Activated gamma-delta T cell treated with Interleukin-2 at 50 U/mL for 16 hours (primary cell): ENCODE measurements around the gene ZNF276.
A peak's percentile ranks its signal among the peaks of the same experiment; 100 is the strongest.

Experiments
- DNase-seq: peaks from one replicate; pipeline ENCODE4 v3.0.0-alpha.2; 2020

The ZNF276 gene

DNA sequence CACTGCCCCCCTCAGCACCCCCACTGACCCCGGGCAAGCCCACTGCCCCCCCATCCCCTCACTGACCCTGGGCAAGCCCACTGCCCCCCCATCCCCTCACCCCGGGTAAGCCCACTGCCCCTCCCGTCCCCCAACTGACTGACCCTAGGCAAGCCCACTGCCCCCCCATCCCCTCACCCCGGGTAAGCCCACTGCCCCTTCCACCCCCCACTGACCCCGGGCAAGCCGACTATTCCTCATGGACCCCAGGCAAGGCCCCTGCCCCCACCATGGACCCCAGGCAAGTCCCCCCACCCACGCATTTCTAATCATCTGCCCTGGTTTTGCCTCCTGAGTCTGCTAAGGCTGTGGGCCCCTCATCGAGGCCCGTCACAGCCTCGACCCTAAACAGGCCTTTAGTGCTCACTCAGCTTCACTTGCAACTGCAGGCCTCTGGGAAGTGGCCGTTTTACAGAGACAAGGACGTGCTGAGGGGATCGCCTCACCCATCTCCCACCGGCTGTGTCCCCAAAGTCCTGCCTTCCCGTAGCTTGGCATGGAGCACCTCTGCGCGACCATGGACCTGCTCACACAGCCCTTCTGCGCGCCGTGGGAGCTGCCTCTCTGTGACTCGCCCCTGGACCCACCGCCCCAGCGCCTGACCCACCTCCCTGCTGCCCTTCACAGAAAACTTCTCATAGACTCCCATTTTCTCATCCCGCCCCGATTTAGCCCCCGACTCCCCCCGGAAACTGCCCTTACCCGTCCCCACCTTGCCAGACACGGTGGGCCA is 4.2 kb upstream of the ZNF276 start:
- no peak for DNase-seq

DNA sequence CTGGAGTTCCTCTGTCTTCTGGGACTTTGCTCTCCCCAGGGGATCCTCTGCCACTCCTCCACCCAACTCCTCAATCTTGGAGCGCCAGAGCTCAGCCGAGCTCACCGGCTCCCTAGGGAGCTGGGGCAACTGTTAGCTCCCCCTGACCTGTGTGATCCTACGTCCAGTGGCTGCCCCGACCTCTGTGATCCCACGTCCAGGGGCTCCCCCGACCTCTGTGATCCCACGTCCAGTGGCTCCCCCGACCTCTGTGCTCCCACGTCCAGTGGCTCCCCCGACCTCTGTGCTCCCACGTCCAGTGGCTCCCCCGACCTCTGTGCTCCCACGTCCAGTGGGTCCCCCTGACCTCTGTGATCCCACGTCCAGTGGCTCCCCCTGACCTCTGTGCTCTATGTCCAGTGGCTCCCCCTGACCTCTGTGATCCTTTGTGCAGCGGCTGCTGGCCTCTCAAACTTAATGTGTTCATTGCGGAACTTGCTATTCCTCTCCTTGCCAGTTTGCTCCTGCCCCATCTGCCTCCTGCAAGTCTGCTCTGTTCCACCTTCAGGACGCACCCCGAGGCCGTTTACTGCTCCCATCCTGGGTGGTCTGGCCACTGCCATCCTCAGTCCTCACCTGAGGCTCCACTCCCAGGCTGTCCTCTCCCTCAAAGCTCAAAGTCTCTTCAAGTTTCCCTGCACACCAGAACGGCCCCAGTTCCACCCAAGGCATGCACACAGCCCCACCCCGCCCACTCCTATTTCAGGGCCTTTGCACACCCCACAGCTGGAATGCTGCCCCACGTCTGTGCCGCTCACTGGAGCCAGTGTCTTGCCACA is 3.4 kb upstream of the ZNF276 start:
- DNase-seq, result no peak

DNA sequence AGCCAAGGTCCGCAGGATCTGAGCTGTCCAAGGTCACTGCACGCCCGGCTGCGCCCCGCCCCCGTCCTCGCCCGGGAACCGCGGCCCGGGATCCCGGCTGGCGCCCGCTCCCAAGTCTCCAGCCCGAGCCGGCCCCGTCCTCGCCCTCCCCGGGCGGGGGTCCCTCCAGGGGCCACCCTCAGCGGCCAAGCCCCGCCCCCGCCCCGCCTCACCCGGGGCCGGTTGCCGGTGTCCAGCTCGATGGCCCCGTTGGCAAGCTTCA is 855 bp upstream of the ZNF276 start:
- no peak for DNase-seq

DNA sequence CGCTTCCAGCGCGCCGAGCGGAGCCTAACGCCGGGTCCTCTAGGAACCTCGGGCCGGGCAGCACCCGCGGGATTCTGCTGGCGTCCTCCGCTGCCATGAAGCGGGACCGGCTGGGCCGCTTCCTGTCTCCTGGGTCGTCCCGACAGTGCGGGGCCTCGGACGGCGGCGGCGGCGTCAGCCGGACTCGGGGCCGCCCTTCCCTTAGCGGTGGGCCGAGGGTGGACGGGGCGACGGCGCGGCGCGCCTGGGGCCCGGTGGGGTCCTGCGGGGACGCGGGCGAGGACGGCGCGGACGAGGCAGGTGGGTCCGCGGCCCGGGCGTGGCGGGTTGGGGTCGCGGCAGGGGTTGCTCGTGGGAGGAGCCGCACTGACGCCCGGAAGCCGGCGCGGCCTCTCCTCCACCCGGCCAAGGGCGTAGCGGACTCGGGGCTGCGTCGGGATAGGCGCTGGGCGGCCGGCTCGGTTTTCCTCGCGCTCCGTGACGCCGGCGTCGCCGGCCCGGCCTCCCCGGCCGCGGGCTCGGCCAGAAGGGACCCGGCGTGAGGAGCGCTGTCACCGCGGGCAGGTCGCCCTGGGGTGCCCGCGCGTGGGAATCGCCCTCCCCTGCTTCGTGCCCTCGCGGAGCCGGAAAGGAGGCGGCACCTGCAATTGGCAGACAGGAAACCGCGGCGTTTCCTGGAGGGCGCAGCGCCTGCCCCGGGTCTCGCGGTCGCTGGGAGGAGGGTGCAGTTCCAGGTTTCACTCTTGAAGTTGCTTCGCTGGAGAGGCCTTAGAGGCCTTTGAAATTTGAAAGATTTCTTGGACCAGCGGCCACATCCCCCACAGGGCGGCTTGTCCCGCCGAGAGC is 432 bp downstream of the ZNF276 start:
- DNase-seq, result peak; percentile 93

DNA sequence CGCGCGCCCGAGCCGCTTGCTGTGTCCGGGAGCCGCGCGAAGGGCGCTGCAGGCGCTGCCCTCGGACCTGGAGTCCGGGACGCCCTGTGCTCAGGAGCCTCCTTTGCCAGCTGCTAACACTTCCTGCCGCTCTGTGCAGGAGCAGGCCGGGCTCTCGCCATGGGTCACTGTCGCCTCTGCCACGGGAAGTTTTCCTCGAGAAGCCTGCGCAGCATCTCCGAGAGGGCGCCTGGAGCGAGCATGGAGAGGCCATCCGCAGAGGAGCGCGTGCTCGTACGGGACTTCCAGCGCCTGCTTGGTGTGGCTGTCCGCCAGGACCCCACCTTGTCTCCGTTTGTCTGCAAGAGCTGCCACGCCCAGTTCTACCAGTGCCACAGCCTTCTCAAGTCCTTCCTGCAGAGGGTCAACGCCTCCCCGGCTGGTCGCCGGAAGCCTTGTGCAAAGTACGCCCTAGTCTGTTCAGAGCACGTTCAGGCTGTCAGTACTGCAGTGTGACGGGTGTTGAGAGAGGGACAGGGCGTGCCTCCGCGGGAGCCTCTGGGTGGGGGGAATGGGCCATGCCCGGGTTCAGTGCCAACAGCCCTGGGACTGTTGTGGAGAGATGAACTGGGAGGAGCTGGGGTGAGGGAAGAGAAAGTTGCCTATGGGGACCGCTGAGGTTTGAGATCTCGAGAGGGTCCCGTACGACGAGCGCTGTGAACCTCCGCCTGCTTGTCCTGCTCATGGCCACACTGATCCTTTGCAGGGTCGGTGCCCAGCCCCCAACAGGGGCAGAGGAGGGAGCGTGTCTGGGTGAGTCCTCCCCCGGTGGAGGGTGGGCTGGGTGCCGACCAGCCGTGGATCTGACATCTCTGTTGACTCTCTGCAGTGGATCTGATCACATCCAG is 1.3 kb downstream of the ZNF276 start:
- peak; percentile 81 for DNase-seq

DNA sequence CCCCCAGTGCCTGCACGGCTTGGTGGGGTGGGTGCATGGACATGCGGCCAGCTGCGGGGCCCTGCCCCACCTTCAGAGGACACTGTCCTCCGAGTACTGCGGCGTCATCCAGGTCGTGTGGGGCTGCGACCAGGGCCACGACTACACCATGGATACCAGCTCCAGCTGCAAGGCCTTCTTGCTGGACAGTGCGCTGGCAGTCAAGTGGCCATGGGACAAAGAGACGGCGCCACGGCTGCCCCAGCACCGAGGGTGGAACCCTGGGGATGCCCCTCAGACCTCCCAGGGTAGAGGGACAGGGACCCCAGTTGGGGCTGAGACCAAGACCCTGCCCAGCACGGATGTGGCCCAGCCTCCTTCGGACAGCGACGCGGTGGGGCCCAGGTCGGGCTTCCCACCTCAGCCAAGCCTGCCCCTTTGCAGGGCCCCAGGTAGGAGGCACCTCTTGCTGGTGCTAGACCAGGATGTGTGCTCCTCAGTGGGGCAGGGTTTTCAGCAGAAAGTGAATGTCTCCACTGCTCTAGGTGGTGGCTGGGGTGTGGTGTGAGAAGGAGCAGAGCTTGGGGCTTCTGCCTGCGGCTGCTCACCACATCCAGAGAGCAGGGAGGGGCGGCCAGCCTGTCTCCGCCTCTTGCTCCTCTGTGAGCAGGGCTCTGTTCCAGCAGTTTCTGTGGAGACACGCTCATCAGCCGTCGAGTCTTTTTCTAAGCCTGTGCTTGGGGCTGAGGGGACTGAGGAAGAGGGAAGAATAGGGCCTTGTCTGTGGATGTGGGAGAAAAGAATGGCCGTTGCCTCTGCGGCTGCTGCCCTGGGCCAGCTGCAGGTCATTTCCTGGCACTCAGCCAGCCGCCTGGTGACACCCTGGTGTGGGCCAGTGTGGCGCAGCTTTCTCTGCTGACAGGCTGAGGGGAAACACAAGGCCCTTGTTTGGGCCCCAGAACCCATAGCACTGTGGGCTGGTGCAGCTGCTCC is 2.2 kb downstream of the ZNF276 start:
- peak; percentile 89 for DNase-seq

DNA sequence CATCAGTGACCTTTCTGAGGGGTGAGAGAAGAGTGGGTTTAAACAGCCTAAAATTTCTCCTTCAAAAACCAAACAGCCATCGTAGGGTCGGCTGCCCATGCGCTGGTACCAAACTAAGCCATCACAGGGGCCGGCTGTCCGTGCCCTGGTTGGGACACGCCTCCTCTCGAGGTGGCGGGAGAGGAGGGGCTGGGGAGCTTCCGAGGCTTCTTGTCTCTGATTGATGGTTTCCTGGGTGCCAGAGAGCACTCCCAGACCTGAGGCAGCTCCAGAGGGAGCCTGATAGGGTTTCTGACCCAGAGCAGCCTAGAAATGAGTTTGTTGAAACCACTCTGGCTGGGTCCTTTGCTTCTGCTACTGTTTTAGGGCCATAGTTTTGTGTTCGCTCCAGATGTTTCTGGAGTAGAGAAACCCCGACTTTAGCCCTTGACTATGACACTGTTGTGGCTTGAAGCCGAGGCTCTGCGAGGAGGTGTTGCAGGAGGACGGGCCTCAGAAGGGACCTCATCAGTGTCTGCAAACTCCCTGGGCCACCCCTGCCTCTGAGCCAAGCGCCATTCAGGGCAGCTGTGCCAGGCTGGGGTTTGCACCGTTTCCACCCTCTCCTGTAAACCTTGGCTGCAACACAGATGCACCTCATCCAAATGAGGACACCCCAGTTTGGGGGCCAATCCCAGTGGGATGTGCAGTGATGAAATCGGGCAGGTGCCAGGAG is 6.2 kb downstream of the ZNF276 start:
- DNase-seq, result no peak

DNA sequence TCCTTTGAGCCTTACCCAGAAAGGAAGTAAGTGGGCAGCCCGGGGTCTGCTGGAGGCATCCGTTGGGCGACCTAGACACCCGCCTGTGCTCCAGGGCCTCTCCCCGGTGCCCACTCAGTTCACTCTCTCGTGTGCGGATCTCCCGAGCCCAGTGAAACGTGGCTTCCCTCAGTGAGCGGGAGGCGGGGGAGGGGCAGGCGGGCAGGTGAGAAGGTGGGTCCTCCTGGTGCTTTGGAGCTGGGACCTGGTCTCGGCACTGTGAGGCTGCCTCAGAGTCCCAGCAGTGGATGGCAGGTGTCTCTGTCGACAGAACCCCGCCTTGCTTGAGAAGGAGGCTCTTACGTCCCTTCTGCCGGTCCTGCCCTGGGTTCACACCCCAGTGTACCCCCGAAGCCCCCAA is 8.0 kb downstream of the ZNF276 start:
- no peak for DNase-seq

DNA sequence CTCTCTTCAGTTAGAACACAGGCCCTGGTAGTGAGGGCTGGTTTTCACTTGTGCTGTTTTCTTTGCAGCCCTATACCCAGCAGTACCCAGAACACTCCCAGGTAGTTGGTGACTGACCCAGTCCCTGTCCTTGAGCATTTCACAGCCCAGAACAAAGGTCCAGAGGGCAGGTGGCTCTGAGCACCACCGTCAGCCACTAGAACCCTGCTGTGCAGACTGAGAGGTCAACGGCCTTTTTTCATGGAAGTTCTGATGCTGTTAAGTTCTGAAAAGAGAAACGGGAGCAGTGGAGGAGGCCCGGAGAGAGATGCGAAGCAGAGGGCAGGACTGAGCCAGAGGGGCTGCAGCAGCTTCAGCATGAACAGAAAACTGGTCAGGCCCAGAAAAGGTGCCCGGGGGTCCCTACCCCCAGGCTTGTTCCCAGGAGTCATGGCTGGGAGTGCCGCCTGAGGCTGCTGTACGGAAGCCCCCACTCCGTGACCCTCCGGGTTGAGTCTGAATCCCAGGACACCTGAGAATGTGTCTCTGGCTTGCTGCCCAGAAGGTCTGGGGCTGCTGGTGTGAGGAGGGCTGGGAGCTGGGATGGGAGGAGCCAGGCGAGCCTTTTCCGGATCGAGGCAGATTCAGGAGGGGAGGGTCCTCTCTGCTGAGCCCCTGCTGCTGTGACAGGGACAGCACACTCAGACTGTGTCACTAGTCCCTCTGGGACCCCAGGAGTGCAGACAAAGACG is 8.7 kb downstream of the ZNF276 start:
- DNase-seq, result no peak

DNA sequence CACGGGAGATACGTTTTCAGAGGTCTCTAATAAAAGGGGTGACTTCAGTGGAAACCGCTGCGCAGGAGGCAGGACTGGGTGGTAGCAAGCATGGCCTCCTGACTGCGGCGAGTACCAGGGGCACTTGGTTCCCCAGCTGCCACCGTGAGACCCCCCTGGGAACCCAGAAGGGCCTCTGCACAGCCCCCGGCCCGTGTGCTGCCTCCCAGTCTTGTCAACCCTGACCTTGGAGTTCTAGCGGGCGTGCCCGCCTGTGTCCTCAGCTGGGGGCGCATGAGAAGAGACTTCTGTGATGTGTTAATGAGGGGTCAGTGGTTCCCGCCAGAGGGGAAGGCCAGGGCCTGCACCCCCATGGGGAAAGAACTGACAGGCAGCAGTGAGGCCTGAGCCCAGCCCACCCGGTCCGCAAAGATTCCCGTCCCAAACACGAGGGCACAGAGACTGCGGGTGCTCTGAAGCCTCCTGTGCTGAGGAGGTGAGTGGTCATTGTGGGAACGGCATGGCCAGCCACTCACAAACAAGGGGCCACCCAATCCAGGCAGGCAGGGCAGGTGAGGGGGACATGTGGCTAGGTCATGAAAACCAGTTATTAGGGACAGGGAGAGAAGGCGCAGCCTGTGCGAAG is 9.4 kb downstream of the ZNF276 start:
- no peak for DNase-seq

DNA sequence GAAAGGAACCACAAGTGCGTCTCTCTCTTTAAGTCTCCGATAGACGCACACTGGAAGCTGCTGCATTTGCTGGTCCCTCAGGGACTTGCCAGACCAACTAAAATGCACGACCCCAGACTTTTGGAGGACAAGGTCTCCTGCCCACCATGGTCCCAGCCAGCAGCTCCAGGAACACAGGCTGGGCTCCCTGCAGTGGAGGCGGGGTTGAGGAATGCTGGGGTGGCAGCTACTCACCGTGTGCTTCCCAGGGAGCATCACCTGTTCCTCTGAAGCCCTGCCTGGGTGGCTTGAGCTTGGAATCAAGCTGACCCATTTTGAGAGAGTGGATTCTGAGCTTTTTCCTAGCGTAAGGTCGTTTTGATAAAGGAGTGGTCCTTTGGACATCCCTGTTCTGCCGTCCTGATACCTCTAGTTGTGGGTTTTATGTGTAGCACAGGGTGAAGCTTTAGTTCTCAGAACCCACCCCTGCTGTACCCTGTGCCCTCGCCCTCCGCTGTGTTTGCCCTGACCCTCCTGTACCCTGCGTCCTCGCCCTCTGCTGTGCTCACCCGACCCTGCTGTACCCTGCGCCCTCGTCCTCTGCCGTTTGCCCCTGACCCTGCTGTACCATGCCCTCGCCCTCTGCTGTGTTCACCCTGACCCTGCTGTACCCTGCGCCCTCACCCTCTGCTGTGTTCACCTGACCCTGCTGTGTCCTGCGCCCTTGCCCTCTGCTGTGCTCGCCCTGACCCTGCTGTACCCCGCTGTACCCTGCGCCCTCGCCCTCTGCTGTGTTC is 11.0 kb downstream of the ZNF276 start:
- DNase-seq, result no peak

DNA sequence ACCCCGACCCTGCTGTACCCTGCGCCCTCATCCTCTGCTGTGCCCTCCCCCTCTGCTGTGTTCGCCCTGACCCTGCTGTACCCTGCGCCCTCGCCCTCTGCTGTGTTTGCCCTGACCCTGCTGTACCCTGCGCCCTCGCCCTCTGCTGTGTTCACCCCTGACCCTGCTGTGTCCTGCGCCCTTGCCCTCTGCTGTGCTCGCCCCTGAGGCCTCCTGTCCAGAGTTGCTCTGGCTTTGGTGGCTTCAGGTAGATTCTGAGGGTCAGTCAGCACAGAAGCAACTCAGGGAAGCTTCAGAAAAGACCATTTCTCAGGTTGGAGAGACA is 11.5 kb downstream of the ZNF276 start:
- no peak for DNase-seq

DNA sequence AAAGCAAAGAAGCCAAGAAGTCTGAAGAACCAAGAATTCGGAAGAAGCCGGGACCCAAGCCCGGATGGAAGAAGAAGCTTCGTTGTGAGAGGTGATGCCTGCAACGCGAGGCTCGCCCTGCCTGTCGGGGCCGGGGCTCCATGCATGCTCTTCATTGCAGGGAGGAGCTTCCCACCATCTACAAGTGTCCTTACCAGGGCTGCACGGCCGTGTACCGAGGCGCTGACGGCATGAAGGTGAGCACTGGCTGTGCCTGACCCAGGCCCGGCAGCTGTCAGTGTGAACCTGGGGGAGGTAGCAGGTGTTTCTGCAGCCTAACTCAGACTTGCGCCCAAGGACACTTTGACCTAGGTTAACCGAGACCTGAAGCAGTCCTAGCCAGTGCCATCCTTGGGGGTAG is 12.0 kb downstream of the ZNF276 start:
- no peak for DNase-seq

DNA sequence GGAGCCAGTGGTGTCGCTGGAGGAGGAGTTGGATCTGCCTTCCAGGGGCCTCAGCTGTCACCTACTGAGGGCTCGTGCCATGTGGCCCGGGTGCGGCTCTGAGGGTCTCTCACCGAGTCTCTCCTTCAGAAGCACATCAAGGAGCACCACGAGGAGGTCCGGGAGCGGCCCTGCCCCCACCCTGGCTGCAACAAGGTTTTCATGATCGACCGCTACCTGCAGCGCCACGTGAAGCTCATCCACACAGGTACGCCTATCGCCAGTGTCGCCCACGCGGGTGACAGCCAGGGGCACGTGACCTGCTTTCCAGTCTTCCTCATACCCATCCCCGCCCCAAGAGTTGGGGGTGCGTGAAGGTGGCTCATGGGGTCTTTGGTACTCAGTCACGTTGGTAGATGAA is 12.5 kb downstream of the ZNF276 start:
- no peak for DNase-seq

DNA sequence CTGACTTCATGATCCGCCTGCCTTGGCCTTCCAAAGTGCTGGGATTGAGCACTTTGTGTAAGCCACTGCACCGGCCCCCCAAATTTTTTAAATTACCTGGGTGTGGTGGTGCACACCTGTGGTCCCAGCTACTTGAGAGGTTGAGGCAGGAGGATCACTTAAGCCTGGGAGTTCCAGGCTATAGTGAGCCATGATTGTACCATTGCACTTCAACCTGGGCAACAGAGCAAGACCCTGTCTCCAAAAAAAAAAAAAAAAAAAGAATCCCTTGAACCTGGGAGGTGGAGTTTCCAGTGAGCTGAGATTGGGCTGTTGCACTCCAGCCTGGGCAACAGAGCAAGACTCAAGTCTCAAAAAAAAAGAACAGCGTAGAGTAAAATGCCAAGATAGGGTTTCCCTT is 15.2 kb downstream of the ZNF276 start:
- DNase-seq, result no peak

DNA sequence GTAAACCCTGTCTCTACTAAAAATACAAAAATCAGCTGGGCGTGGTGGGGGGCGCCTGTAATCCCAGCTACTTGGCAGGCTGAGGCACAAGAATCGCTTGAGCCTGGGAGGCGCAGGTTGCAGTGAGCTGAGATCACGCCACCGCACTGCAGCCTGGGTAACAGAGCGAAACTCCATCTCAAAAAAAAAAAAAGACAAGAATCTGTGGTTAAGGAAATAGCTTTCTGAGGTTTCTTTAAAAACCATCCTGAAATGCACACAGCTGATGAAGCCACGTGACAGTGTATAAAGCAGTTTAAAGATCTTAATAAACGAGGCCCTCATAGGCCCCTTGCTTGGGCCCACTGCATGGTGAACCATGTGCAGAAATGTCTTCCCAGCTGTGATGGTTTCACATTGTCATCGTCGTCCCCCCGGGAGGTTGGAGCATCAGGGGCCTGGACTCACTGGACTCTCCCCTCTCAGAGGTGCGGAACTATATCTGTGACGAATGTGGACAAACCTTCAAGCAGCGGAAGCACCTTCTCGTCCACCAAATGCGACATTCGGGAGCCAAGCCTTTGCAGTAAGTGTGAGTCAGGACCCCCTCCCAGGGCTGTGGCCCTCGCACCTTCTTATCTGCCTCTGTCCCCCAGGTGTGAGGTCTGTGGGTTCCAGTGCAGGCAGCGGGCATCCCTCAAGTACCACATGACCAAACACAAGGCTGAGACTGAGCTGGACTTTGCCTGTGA is 16.2 kb downstream of the ZNF276 start:
- DNase-seq, result peak; percentile 29

DNA sequence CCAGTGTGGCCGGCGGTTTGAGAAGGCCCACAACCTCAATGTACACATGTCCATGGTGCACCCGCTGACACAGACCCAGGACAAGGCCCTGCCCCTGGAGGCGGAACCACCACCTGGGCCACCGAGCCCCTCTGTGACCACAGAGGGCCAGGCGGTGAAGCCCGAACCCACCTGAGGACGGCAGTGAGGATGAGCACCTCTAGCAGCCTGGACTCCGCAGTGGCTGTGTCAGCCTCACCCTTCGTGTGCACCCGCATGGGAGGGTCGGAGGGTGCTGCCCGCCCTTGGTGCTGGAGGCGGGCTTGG is 16.7 kb downstream of the ZNF276 start:
- DNase-seq, result no peak

DNA sequence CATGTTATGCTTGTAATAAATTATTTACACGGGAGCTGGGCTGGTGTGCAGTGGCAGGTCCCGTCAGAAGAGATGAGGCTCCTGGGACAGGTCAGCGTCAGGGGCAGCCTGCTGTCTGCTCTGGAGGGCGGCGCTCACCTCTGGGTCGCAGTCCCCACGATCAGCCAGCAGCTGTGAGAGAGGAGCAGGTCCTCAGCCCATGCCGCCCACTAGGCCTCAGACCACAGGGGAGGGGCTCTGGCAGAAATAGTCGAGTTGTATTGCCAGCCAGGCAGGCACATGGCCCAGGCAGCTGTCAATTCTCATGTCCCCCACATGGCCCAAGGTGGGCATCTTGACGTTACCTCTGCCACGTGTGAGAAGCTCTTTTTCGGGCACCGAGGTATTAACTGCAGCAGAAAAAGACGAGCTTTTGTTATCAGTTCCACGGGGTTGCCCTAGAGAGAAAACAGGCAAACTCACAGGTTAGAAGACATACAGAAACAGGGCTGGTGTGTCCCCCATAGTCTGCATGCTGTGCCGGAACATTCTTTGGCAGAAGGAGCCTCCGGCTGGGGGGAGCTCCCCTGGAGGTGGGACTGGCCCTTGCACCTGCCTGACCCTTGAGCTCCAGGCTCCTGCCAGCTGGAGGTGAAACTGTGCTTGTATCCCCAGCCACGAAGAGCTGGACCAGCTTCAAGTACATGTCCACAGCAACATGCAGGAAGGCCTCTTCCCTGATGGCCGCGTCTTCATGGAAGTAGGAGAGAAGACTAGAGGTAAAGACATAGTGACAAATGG is 17.4 kb downstream of the ZNF276 start:
- no peak for DNase-seq
